Measurements from ENCODE around the gene MS4A5.
"Not testable (repeated sequence)": the region's sequence is repeated elsewhere in the genome, so short reads cannot be mapped to it uniquely, and the experiment has no call there.

Gene MS4A5

DNA sequence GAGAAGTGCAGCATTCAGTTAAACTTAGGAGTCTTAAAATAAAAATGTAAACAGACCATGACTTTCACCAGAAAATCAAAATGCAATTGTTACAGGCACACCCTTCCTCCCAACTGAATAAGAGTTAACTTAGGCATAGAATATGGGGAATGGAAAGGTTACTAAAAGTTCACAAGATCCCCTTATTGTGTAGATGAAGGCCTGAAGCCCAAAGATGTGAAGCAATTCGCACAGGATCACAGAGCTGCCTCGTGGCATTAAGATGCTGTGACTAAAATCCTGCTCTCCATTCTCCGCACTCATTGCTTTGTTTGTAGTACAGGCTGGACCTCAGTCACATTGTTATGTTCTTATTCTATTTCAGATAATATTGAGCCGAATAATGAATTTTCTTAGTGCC lies 4.0 kb downstream of the MS4A5 start:
- no peak overlapping the region for H2AFZ ChIP-seq (ENCODE audit: low read length)
- H3K9me3 ChIP-seq (ENCODE audit: low read length): no peaks in the 10 kb centered on the region
- no peaks in the 10 kb centered on the region for H3K36me3 ChIP-seq (ENCODE audit: insufficient read depth, low read length)
- no peak overlapping the region for H3K9ac ChIP-seq (ENCODE audit: low read length)
- H3F3A ChIP-seq (ENCODE audit: insufficient read depth, low read length): no peaks in the 10 kb centered on the region
- TF ChIP-seq EZH2 (IDR thresholded peaks at IDR 0.05; ENCODE audit: borderline replicate concordance, low read length): no peak
- no peak for TF ChIP-seq CTCF (IDR thresholded peaks at IDR 0.05; ENCODE audit: low read length)
- no peaks in the 10 kb centered on the region for H3K9me2 ChIP-seq (ENCODE audit: low read depth, low read length)
- H3K4me1 ChIP-seq (ENCODE audit: insufficient read depth, low read length, severe bottlenecking): no peaks in the 10 kb centered on the region
- no peaks in the 10 kb centered on the region for H3K79me2 ChIP-seq (ENCODE audit: insufficient read depth, low read length)
- no peak overlapping the region for H3K4me3 ChIP-seq (ENCODE audit: low read depth, low read length, poor library complexity, severe bottlenecking)
- no peaks in the 10 kb centered on the region for H3K27me3 ChIP-seq (ENCODE audit: insufficient read depth, low read length)
- no peak overlapping the region for H3K4me2 ChIP-seq (ENCODE audit: low read length)
- no peak overlapping the region for H3K27ac ChIP-seq (ENCODE audit: low read depth, low read length, poor library complexity, severe bottlenecking)
- no peaks in the 10 kb centered on the region for H4K20me1 ChIP-seq (ENCODE audit: insufficient read depth, low read length)

DNA sequence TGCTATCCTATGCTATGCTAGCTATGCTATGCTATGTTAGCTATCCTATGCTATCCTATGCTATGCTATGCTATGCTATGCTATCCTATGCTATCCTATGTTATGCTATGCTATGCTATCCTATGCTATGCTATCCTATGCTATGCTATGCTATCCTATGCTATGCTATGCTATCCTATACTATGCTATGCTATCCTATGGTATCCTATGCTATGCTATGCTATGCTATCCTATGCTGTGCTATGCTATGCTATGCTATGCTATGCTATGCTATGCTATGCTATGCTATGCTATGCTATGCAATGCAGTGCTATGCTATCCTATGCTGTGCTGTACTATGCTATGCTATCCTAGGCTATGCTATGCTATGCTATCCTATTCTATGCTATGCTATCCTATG lies 17.7 kb downstream of the MS4A5 start:
- H3K27me3 ChIP-seq (ENCODE audit: insufficient read depth, low read length): no peaks in the 10 kb centered on the region
- H3K9me2 ChIP-seq (ENCODE audit: low read depth, low read length): no peaks in the 10 kb centered on the region
- H3K4me2 ChIP-seq (ENCODE audit: low read length): peak overlapping the region; percentile 76; the same call in 1 of the 2 replicates
- H3F3A ChIP-seq (ENCODE audit: insufficient read depth, low read length): peaks cover 6% of the 10 kb centered on the region; the same call in 1 of the 2 replicates
- no peaks in the 10 kb centered on the region for H3K36me3 ChIP-seq (ENCODE audit: insufficient read depth, low read length)
- no peak overlapping the region for H2AFZ ChIP-seq (ENCODE audit: low read length)
- H3K79me2 ChIP-seq (ENCODE audit: insufficient read depth, low read length): no peaks in the 10 kb centered on the region
- no peaks in the 10 kb centered on the region for H3K9me3 ChIP-seq (ENCODE audit: low read length)
- TF ChIP-seq EZH2 (IDR thresholded peaks at IDR 0.05; ENCODE audit: borderline replicate concordance, low read length): no peak
- no peak for TF ChIP-seq CTCF (IDR thresholded peaks at IDR 0.05; ENCODE audit: low read length)
- H3K9ac ChIP-seq (ENCODE audit: low read length): no peak overlapping the region
- peaks cover 51% of the 10 kb centered on the region for H3K4me1 ChIP-seq (ENCODE audit: insufficient read depth, low read length, severe bottlenecking)
- H3K27ac ChIP-seq (ENCODE audit: low read depth, low read length, poor library complexity, severe bottlenecking): no peak overlapping the region
- no peak overlapping the region for H3K4me3 ChIP-seq (ENCODE audit: low read depth, low read length, poor library complexity, severe bottlenecking)
- no peaks in the 10 kb centered on the region for H4K20me1 ChIP-seq (ENCODE audit: insufficient read depth, low read length)

- H3K4me3 ChIP-seq (ENCODE audit: low read depth, low read length, poor library complexity, severe bottlenecking): no peak overlapping the region
- no peaks in the 10 kb centered on the region for H3K9me3 ChIP-seq (ENCODE audit: low read length)
- no peaks in the 10 kb centered on the region for H3K79me2 ChIP-seq (ENCODE audit: insufficient read depth, low read length)
- TF ChIP-seq EZH2 (IDR thresholded peaks at IDR 0.05; ENCODE audit: borderline replicate concordance, low read length) (no peak), CTCF (IDR thresholded peaks at IDR 0.05; ENCODE audit: low read length) (no peak)
- no peaks in the 10 kb centered on the region for H3K9me2 ChIP-seq (ENCODE audit: low read depth, low read length)
- H3K4me2 ChIP-seq (ENCODE audit: low read length): no peak overlapping the region
- H3K27me3 ChIP-seq (ENCODE audit: insufficient read depth, low read length): no peaks in the 10 kb centered on the region
- no peaks in the 10 kb centered on the region for H3K36me3 ChIP-seq (ENCODE audit: insufficient read depth, low read length)
- H3K4me1 ChIP-seq (ENCODE audit: insufficient read depth, low read length, severe bottlenecking): peaks cover 49% of the 10 kb centered on the region
- H3K27ac ChIP-seq (ENCODE audit: low read depth, low read length, poor library complexity, severe bottlenecking): no peak overlapping the region
- H4K20me1 ChIP-seq (ENCODE audit: insufficient read depth, low read length): no peaks in the 10 kb centered on the region
- H3F3A ChIP-seq (ENCODE audit: insufficient read depth, low read length): no peaks in the 10 kb centered on the region
- H2AFZ ChIP-seq (ENCODE audit: low read length): no peak overlapping the region
- H3K9ac ChIP-seq (ENCODE audit: low read length): no peak overlapping the region
These were observed 18.5 kb downstream of the MS4A5 start for GRCh38 chr11:60447846-60448245.

DNA sequence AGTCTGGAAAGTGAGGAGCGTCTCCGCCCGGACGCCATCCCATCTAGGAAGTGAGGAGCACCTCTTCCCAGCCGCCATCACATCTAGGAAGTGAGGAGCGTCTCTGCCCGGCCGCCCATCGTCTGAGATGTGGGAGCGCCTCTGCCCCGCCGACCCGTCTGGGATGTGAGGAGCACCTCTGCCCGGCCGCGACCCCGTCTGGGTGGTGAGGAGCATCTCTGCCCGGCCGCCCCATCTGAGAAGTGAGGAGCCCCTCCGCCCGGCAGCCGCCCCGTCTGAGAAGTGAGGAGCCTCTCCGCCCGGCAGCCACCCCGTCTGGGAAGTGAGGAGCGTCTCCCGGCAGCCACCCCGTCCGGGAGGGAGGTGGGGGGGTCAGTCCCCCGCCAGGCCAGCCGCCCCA lies 21.8 kb downstream of the MS4A5 start:
- not testable (repeated sequence) for H2AFZ ChIP-seq (ENCODE audit: low read length); H3K27me3 ChIP-seq (ENCODE audit: insufficient read depth, low read length); H3K9ac ChIP-seq (ENCODE audit: low read length); H3K36me3 ChIP-seq (ENCODE audit: insufficient read depth, low read length); H3K4me3 ChIP-seq (ENCODE audit: low read depth, low read length, poor library complexity, severe bottlenecking); H3K27ac ChIP-seq (ENCODE audit: low read depth, low read length, poor library complexity, severe bottlenecking); H3F3A ChIP-seq (ENCODE audit: insufficient read depth, low read length); H3K9me3 ChIP-seq (ENCODE audit: low read length); H3K4me2 ChIP-seq (ENCODE audit: low read length); H3K9me2 ChIP-seq (ENCODE audit: low read depth, low read length); H3K79me2 ChIP-seq (ENCODE audit: insufficient read depth, low read length); H4K20me1 ChIP-seq (ENCODE audit: insufficient read depth, low read length)
- H3K4me1 ChIP-seq (ENCODE audit: insufficient read depth, low read length, severe bottlenecking): peaks cover 42% of the 10 kb centered on the region

Measured in OCI-LY1 (cell line).